Inflammatory macrophage (primary cell): ENCODE measurements around the gene SV2B.

Experiments used
- DNase-seq, 2 donors: peaks; one replicate each; pipeline ENCODE4 v3.0.0-alpha.2; 2020 to 2022

SV2B gene

DNA sequence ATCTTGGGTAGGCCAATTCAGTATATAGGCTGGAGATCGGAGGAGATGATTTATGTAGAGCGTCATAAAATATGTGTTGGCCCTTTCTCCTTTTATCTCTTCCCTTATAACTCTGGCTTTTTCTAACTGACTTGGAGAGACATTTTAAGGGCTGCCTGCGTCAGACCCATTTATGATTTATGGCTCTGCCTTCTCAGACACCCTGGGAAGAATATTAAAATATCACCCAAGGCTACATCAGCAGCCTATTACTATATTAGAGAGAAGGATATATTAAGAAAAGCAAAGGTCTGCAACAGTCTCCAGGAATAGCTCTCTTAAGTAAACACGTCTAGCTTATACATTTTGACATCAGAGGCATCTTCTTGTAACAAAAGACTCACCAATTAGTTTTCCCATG is 179.4 kb downstream of the SV2B start:
- no peak for DNase-seq

DNA sequence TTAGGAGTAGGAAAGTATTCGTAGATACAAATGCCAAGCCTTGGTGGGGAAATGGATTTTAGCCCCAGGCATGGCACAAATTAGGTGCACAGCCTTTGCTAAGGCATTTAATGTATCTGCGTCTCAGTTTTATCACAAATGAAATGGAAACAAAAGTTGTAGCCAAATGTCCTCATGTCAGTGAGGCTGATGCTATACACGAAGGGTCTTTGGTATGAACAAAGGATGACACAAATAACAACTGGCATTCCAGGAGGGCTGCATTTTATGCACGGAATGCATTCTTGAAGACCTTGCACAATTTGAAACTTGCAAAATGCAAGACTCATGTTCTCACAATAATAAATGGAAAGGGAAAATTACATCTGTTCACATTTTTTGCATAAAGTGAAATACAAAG is 181.9 kb downstream of the SV2B start:
- no peak for DNase-seq

- DNase-seq, result no peak
Measured at GRCh38 chr15:91282486-91282885, 182.4 kb downstream of the SV2B start.

DNA sequence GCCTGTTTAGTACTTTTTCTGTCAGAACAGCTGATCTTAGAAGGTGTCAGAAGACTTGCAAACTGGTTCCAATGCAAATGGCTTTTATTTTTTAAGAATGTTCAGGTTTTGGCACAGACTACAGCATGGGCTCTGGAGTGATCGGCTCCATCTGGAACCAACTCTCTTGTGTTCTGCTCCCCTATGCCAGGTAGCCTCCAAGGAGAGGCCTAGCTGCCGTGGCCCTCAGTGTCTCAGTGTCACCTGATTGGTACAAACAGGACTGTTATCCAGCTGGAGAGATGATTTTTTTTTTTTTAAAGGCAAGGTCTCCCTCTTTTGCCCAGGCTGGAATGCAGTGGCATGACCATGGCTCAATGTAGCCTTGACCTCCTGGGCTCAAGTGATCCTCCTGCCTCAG is 183.1 kb downstream of the SV2B start:
- DNase-seq, result no peak

DNA sequence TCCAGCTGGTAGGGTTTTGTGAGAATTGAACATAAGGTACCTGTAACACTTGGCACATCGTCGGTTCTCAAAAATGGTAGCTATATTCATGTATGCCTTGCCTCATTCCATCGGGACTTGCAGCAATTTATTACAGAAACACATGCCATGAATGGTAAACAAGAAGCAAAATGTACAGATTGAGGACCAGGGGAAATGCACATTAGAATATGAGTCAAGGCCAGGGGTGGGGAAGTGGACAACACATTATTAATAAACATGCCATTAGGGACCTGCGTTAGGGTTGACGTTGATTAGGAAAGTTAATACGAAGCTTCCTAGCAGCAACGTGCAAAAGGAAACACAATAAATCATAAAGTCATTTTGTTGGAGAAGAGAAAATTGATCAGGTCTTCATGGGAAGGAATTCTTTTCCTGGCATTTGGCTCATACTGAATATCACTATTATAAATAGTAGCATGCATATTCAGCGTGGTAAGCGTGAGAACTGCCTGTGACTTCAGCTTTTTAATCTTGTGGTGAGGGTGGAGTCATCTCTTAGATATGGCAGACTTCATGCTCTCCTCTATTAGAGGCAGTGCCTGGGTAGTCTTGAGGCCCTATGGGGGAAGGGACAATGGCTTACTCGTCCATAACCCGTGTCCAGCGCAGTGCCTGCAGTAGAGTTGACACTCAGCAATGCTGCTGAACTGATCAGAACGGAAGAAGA is 184.9 kb downstream of the SV2B start:
- no peak for DNase-seq

DNA sequence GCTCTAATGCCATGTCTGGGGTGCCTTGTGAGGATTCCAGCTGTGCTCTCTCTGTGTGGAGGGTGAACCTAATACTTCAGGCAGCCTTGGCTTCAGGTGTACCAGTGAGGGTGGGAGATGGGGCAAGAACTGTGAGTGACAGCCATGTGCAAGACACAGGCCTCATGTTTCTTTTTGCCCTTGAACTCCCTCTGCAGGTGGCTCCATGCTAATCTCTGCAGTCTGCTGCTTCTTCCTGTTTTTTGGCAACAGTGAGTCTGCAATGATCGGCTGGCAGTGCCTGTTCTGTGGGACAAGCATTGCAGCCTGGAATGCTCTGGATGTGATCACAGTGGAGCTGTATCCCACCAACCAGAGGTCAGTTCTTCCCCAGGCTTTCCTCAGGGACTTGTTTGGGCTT is 189.3 kb downstream of the SV2B start:
- DNase-seq, result peak; percentile 32 to 51

DNA sequence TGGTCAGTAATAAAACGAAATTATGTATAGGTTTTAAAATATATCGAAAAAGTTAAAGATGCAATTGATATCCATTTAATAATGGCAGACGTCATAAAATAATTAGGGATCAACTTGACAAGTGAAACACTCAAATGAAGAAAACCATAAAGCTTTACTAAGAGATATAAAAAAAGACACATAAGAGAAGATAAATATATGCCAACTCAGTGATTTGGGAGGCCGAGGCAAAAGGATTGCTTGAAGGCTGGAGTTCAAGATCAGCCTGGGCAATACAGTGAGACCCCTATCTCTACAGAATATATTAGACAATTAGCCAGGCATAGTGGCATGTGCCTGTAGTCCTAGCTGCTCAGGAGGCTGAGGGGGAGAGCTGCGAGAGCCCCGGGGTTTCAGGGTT is 190.5 kb downstream of the SV2B start:
- DNase-seq, result no peak

- peak; percentile 64 to 68 for DNase-seq
Measured at GRCh38 chr15:91291673-91292072, 191.6 kb downstream of the SV2B start.

- no peak for DNase-seq
Measured at GRCh38 chr15:91294344-91294743, 194.3 kb downstream of the SV2B start.

GRCh38 chr15:91294795-91295194 is 194.7 kb downstream of the SV2B start:
- DNase-seq, result no peak

GRCh38 chr15:91298101-91298500 is 198.0 kb downstream of the SV2B start:
- no peak for DNase-seq

- DNase-seq, result peak; percentile 63 to 65
Measured at GRCh38 chr15:91302588-91303439, 202.8 kb downstream of the SV2B start.

DNA sequence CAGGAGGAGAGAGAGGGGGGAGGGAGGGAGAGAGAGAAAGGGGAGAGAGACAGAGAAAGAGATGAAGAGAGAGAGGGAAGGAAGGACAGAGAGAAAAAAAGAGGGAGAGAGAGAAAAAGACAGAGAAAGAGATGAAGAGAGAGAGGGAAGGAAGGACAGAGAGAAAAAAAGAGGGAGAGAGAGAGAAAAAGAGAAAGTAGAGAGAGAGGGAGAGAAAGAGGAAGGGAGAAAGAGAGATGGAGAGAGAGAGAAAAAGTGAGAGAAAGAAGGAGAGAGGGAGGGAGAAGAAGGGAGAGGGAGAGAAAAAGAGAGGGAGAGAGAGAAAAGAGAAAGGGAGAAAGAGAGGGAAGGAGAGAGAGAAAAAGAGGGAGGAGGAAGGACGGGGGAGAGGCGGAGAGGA is 204.2 kb downstream of the SV2B start:
- DNase-seq, result no peak

DNA sequence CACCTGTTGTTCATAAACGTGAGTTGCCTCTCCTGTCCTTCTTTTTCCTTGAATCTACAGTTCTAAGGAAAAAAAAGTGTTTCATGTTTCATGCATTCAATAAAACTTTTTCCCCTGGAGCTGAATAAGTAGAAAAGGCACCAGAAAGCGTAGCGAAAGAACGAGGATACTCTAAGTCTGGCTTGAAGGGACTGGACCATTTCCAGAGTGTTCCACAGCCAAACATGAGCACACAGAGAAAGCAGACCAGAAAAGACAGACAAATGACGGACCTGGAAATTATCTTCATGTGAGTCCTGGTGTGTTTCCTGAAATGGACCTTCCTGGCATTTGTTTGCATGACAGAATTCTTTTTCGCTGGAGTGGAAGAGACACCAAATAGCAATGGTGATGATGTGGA is 204.7 kb downstream of the SV2B start:
- DNase-seq, result no peak

DNA sequence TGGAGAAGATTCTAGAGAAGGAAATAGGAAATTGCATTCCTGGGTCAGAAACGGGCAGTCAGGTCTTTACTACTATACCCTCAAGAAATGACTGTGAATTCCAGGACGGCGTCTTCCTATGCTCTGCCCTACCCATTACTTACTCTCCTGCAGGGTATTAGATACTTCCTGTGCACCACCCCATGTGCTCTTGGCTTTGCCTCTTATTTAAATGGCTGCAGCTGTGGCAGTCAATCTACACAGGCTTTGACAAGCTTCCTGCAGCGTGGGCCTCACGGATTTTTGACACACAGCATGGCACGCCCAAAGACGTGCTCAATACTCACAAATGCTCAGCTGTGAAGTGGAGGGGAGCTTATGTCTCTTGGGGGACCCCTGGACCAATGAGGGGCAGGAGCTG is 206.1 kb downstream of the SV2B start:
- no peak for DNase-seq

DNA sequence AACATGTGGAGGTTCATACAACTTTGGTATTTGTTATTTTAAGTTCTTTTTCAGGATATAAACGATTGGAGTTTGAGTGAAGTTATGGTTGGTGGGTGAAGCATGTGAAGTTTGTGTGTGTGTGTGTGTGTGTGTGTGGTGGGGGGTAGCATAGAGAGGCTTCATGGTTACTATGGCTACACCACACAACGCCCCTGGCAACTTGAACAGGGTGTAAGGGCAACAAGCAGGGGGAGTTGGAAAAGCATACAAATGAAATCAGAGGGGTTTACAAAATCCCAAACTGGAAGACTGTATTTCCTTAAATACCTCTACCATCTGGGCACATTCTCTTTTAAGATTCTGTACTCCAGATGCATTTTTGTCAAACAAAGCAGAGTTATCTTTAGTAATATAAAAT is 207.5 kb downstream of the SV2B start:
- no peak for DNase-seq

DNA sequence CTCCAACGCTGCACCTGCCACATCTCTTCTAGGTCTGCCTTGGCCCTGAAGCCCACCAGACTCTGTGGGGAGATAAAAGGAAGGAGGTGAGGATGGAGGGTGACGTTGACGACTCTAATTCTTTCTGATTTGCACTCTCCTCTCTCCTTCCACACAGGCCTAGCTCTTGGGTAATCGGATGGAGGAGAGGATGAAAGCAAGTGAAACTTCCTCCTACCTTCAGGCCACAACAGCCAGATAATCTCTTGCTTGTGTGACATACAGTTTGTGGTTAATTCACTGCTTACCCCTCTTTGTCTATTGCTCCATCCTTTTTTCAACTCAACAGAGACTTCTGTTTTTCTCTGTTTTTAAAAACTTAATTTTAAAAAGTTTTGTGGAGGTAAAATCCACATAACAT is 208.1 kb downstream of the SV2B start:
- no peak for DNase-seq

DNA sequence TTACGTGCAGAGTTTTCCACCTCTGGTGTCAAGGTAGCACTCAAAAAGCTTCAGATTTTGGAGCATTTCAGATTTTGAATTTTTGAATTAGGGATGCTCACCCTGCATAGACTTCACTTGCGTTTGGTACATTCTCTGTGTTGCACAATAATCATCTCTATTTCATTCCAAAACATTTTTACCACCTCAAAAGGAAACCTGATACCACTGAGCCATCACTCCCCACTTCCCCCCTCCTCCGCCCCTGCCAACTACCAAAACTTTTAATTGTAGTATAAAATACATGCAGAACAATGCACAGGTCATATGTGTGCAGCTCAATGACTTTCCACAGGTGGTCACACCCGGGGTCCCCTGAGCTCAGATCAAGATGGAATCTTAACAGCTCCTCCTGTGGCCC is 208.8 kb downstream of the SV2B start:
- no peak for DNase-seq

DNA sequence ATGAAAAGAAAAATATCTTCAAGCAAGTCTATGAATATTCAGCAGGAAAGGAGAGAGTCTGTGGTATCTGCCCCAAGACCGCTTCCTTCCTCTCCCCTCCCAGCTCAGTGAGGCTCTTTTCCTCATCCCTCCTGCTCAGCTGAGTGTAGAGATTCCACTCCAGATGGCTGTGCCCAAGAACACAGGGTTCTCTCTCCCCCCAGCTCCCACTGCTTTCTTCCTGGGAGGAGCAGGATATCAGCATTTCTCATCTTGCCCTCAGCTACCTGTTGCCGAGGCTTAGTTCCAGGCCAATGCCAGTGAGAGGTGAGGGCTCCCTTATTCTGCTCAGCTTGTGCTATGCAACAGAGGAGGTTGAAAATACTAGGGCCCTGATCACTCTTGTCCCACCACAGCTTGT is 211.9 kb downstream of the SV2B start:
- DNase-seq, result no peak

GRCh38 chr15:91316126-91316525 is 216.1 kb downstream of the SV2B start:
- DNase-seq, result no peak

GRCh38 chr15:91318516-91318915 is 218.5 kb downstream of the SV2B start:
- DNase-seq, result no peak

DNA sequence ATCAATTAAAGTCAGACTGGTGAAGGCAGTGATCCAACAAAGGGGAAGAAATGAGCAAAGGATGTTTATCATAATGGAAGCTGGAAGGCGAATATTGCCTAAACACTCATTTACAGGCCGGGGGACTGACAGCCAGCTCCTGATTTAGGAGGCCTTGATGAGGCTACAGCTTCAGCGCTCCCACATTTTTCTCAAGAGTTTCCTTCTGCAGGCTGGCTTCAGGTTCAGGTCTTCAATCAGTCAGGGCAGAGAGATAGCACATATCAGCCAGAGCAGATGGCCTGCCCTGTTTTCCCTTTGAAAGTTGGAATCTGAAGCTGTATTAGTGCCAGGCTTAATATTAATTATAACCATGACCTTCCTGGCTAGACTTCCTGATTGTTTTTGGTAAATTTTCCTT is 218.9 kb downstream of the SV2B start:
- DNase-seq, result no peak

DNA sequence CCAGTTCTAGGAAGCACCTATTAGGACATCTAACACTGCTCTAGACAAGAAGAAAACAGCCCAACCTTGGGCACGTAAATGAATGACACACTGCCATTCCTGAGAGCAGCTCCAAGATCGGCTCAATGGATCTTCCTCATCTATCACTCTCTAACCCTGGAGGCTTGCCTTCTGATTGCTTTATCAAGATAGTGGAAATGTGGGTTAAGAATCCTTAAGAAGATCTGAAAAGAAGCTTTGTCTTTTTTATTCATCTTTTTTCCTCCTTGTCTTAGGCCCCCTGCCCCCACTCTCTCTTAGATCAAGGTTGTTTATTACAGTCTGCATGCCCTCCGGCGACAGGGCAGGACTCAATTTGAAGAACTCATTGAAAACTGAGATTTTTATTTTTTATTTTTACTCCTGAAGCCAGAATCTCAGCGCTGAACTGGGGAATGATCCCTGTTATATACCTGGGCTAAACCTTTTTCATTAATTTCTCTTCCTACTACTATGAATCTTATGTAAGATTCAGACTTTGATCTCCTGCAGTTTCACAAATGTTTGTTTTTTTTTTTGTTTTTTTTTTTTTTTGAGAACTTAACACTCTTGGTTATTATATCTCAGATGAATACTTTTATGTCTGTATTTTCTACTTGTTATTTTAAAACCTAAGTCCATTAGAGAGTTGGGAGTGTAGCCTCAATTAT is 219.5 kb downstream of the SV2B start:
- no peak for DNase-seq

GRCh38 chr15:91320101-91320500 is 220.0 kb downstream of the SV2B start:
- no peak for DNase-seq
